GM12872 (cell line): ENCODE results near the gene ZNF438.

Experiments used
- CTCF ChIP-seq: IDR thresholded peaks from 3 replicates; pipeline ENCODE4 v1.5.1; 2011; ENCODE audit warnings: low read depth, mild to moderate bottlenecking, low read length, moderate library complexity; ENCODE audit not compliant: insufficient read depth

Gene ZNF438

DNA sequence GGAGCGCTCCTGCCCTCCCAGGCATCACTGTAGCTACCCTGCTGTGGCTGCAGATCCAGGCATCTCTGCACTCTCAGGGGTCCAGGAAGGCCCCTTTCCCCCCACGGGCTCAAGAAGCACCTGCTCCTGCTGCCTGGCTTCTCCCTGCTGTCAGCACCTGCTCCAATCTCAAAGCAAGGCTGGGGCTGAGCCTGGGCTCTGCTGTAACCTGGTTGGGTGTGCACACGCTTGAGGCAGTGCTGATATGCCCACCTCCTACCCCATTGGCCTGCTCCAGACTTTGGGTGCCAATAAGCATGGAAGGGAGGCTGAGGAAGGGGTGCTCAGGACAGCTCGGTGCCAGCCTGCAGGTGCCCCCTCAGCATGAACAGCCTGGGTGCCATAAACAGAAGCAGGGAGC is 185.0 kb downstream of the ZNF438 start:
- TF ChIP-seq CTCF: no peak

DNA sequence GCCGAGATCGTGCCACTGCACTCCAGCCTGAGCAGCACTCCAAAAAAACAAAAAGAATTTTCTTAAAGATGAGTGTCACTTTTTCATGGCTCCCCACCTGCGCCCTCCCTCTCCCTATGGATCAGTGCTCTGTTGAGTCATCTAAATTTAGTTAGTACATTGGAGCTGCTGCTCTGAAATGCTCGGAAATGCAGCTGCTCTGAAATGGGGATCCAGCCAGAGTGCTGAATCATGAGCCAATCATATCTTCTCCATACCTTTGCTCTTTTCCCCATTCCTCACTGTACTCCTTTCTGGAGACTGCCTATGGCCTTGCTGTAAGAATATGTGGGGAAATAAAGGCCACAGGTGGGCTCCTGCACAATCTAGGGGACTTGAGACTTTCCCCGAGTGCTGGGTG is 188.8 kb downstream of the ZNF438 start:
- no peak for TF ChIP-seq CTCF

- no peak for TF ChIP-seq CTCF
These were observed 189.5 kb downstream of the ZNF438 start for GRCh38 chr10:30842185-30842584.

DNA sequence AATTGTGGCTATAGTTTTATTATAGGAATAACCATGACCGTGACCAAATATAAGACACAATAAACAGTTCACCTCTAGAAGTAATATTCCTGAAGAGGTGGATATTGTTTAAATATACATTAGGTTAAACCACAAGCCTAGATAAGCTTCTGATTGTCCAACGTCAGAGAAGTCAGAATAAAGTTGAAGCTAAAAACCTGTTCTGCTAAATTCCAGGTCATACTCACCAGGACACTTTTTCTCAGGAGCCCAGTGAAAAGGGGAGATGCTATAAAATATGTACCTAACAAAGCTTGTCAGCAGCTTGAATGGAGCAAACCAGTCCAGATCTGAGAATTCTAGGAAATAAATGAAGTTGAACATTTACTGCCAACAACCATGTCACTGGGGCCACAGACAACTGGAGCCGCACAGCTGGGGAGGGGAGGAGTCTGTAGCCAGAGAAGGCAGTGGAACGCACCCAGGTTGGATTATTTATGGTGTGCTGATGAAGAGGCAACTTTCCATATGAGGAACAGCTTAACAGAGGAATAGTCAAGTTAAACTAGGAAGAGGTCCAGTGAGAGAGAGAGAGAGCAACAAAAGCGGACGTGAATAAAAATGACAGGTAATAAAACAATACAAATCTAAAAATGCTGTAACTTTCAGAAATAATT is 191.1 kb downstream of the ZNF438 start:
- TF ChIP-seq CTCF: no peak

- TF ChIP-seq CTCF: no peak
These were observed 192.0 kb downstream of the ZNF438 start for GRCh38 chr10:30839652-30840051.

- no peak for TF ChIP-seq CTCF
These were observed 195.3 kb downstream of the ZNF438 start for GRCh38 chr10:30836406-30836805.

DNA sequence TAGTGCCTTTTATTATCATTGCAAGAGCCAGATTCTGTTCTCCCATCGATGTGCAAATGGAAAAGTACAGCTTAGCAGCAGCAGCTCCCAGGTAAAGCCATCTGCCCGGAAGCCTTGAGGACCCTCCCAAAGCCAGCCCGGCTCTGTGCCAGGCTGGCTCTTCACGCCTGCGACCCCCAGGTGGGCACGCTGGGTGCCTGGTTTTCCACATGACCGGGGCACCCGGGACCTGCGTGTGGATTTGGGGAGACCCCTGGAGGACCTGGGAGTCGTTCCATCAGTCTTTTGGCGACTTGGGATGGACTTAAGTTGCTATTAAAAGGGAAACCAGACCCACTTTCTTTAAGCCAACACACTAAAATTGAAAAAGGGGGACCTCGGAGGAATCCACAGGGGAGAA is 196.5 kb downstream of the ZNF438 start:
- TF ChIP-seq CTCF: no peak
